GM19240 (cell line): Measurements from ENCODE around the gene COPS3.

ENCODE experiments used
- DNase-seq: peaks from one replicate; pipeline ENCODE4 v3.0.0; 2011; ENCODE audit warnings: low spot score; ENCODE audit not compliant: insufficient read length

COPS3 gene

GRCh38 chr17:17280613-17281549 is at the start of gene COPS3:
Gene COPS3 (minus strand): TSS chr17:17281246. CDS start chr17:17281186, 60 bp downstream.
- DNase-seq: peak; percentile 97

GRCh38 chr17:17328251-17328650 is 47.2 kb upstream of the COPS3 start:
- DNase-seq: no peak

- no peak for DNase-seq
Observed at GRCh38 chr17:17326275-17326875, 45.3 kb upstream of the COPS3 start.

GRCh38 chr17:17325816-17326215 is 44.8 kb upstream of the COPS3 start:
- DNase-seq: no peak

- DNase-seq: no peak
Observed at GRCh38 chr17:17325228-17325627, 44.2 kb upstream of the COPS3 start.

- no peak for DNase-seq
Observed at GRCh38 chr17:17324616-17325015, 43.6 kb upstream of the COPS3 start.

- no peak for DNase-seq
Observed at GRCh38 chr17:17322516-17323510, 41.8 kb upstream of the COPS3 start.

GRCh38 chr17:17321356-17322025 is 40.4 kb upstream of the COPS3 start:
- no peak for DNase-seq

- no peak for DNase-seq
Observed at GRCh38 chr17:17320911-17321220, 39.8 kb upstream of the COPS3 start.

- no peak for DNase-seq
Observed at GRCh38 chr17:17320188-17320910, 39.3 kb upstream of the COPS3 start.

GRCh38 chr17:17315142-17315821 is 34.2 kb upstream of the COPS3 start:
- no peak for DNase-seq

- DNase-seq: no peak
Observed at GRCh38 chr17:17314501-17315071, 33.5 kb upstream of the COPS3 start.

- no peak for DNase-seq
Observed at GRCh38 chr17:17313350-17313991, 32.4 kb upstream of the COPS3 start.

GRCh38 chr17:17309356-17309755 is 28.3 kb upstream of the COPS3 start:
- DNase-seq: no peak

- DNase-seq: peak; percentile 89
Observed at GRCh38 chr17:17305281-17305801, 24.3 kb upstream of the COPS3 start.

- no peak for DNase-seq
Observed at GRCh38 chr17:17304521-17304985, 23.5 kb upstream of the COPS3 start.

GRCh38 chr17:17303847-17304490 is 22.9 kb upstream of the COPS3 start:
- no peak for DNase-seq
